Gastroesophageal sphincter (tissue), 4 donors: ENCODE measurements around the gene EPHA1. TPM values are rescaled to one million over a fixed set of nuclear protein-coding genes. Genes with fewer than 3 reads are reported as not detected.

Source experiments
- ATAC-seq: fragments of 150-250 bp; one replicate; pipeline ENCODE4 v1.9.1; 2016; ENCODE audit warnings: mild to moderate bottlenecking, moderate library complexity
- H3K27ac ChIP-seq, 4 donors: fragments of 200-600 bp; sonication (generic) in 3 of 4; 1 replicate in 3 of 4; 2 replicates in 1 of 4; pipeline ENCODE4 v1.5.1; 2016 to 2019
- H3K27me3 ChIP-seq: fragments of 200-600 bp; sonication (generic); one replicate; pipeline ENCODE4 v1.5.1; 2019
- H3K36me3 ChIP-seq, 2 donors: fragments of 200-600 bp; sonication (generic); one replicate each; pipeline ENCODE4 v1.5.1; 2019; ENCODE audit warnings: control low read depth in 1 of 2
- H3K4me1 ChIP-seq, 3 donors: fragments of 200-600 bp; sonication (generic); 1 replicate in 2 of 3; 2 replicates in 1 of 3; pipeline ENCODE4 v1.5.1; 2016 to 2019; ENCODE audit warnings: control low read depth in 2 of 3
- H3K4me3 ChIP-seq, 2 donors: fragments of 200-600 bp; sonication (generic); one replicate each; pipeline ENCODE4 v1.5.1; 2019; ENCODE audit warnings: mild to moderate bottlenecking in 1 of 2, moderate library complexity in 1 of 2
- H3K9me3 ChIP-seq, 3 donors: fragments of 200-600 bp; sonication (generic); one replicate each; pipeline ENCODE4 v1.5.1; 2017 to 2019; ENCODE audit warnings: control low read depth in 2 of 3
- CTCF ChIP-seq, 4 experiments: fragments of 200-600 bp in 2 of 4; fragments of 450-650 bp in 2 of 4; sonication (generic) in 1 of 4; IDR thresholded peaks; one replicate each; pipeline ENCODE4 v1.5.1; 2017 to 2019; ENCODE audit warnings: antibody characterized with exemption in 4 of 4, mild to moderate bottlenecking in 2 of 4, moderate library complexity in 2 of 4
- EP300 ChIP-seq: sonication (generic); formaldehyde crosslinking; IDR thresholded peaks from one replicate; pipeline ENCODE4 v1.6.1; 2017; ENCODE audit warnings: antibody characterized with exemption, mild to moderate bottlenecking
- POLR2A ChIP-seq, 2 donors: fragments of 450-650 bp; IDR thresholded peaks; one replicate each; pipeline ENCODE4 v1.6.1; 2017; ENCODE audit warnings: antibody characterized with exemption in 2 of 2, mild to moderate bottlenecking in 2 of 2, moderate library complexity in 1 of 2
- POLR2AphosphoS5 ChIP-seq: sonication (generic); formaldehyde crosslinking; IDR thresholded peaks from one replicate; pipeline ENCODE4 v1.6.1; 2017; ENCODE audit warnings: antibody characterized with exemption
- WGBS, 2 donors: methylation state at CpG; one replicate each; pipeline ENCODE4 v1.1.5; 2018; ENCODE audit warnings: low coverage in 1 of 2; 5-methylcytosine and 5-hydroxymethylcytosine counted together
- total RNA-seq, 4 donors: library from RNA; depleted of rRNA; stranded (reverse); fragments of >200 nt; gene quantifications; one replicate each; pipeline ENCODE4 v1.1.0, GENCODE V29; 2016

EPHA1 gene
- total RNA-seq, 4 donors from 2014 or later: 0.78 to 2.5 TPM; not detected in 2

- TF ChIP-seq EP300 (no peak), POLR2A (IDR thresholded peaks at IDR 0.05) (no peak), CTCF (IDR thresholded peaks at IDR 0.05) (no peak), POLR2AphosphoS5 (no peak)
- Histone ChIP-seq H3K27me3 (peaks cover 12% of the 10 kb centered on the region), H3K27ac (no peak overlapping the region), H3K4me3 (no peak overlapping the region), H3K36me3 (no peaks in the 10 kb centered on the region), H3K4me1 (peaks cover 0 to 33% (median 12%) of the 10 kb centered on the region in 3 donors), H3K9me3 (no peaks in the 10 kb centered on the region)
- 56 to 88% methylated on average over 3 to 4 of the region's 5 CpGs for WGBS, 2 donors
- ATAC-seq: no peak
Measured at GRCh38 chr7:143411976-143412708, 3.5 kb upstream of the EPHA1 start.

- Histone ChIP-seq H3K9me3 (no peaks in the 10 kb centered on the region), H3K27ac (no peak overlapping the region), H3K27me3 (peaks cover 12% of the 10 kb centered on the region), H3K4me3 (no peak overlapping the region), H3K4me1 (peaks cover 0 to 29% (median 12%) of the 10 kb centered on the region in 3 donors), H3K36me3 (no peaks in the 10 kb centered on the region)
- no peak for TF ChIP-seq POLR2A (IDR thresholded peaks at IDR 0.05)
- TF ChIP-seq POLR2AphosphoS5: peak; percentile 5
- no peak for TF ChIP-seq CTCF (IDR thresholded peaks at IDR 0.05)
- 24 to 27% methylated on average over 3 to 6 of the region's 6 CpGs for WGBS, 2 donors
- peak; percentile 52 for ATAC-seq
Measured at GRCh38 chr7:143410521-143411004, 1.9 kb upstream of the EPHA1 start.

GRCh38 chr7:143408252-143408685 is 387 bp downstream of the EPHA1 start:
- no CpG with 5 or more reads among the region's 20 CpGs for WGBS, 2 donors
- TF ChIP-seq CTCF (IDR thresholded peaks at IDR 0.05) (no peak), POLR2AphosphoS5 (no peak), POLR2A (IDR thresholded peaks at IDR 0.05) (no peak), EP300 (no peak)
- Histone ChIP-seq H3K4me1 (peaks cover 0 to 29% (median 12%) of the 10 kb centered on the region in 3 donors), H3K27me3 (peaks cover 9% of the 10 kb centered on the region), H3K4me3 (peak overlapping the region in 1 of 2 donors; percentile 19), H3K27ac (no peak overlapping the region), H3K9me3 (no peaks in the 10 kb centered on the region), H3K36me3 (no peaks in the 10 kb centered on the region)
- no peak for ATAC-seq

- Histone ChIP-seq H3K9me3 (no peaks in the 10 kb centered on the region), H3K36me3 (no peaks in the 10 kb centered on the region), H3K4me3 (no peak overlapping the region), H3K27ac (no peak overlapping the region), H3K4me1 (peaks cover 0 to 29% (median 12%) of the 10 kb centered on the region in 3 donors), H3K27me3 (peaks cover 4% of the 10 kb centered on the region)
- no peak for TF ChIP-seq POLR2AphosphoS5
- no peak for TF ChIP-seq EP300
- no peak for TF ChIP-seq POLR2A (IDR thresholded peaks at IDR 0.05)
- TF ChIP-seq CTCF (IDR thresholded peaks at IDR 0.05): no peak
- WGBS, 2 donors: 67 to 71% methylated on average over 9 to 11 of the region's 13 CpGs
- ATAC-seq: no peak
Measured at GRCh38 chr7:143407287-143408251, 1.1 kb downstream of the EPHA1 start.
